CD4-positive, alpha-beta T cell treated with Interleukin-17A for 4 hours (primary cell): ENCODE results near the gene AFAP1L1.
A peak's percentile ranks its signal among the peaks of the same experiment; 100 is the strongest.

Experiments
- DNase-seq: peaks from one replicate; pipeline ENCODE4 v3.0.0-alpha.2; 2020; ENCODE audit warnings: mixed read lengths

AFAP1L1 gene

GRCh38 chr5:149271716-149272563, at the start of gene AFAP1L1:
TSS of gene AFAP1L1 (plus strand) at chr5:149271859. CDS start at chr5:149271969, 110 bp downstream.
- DNase-seq: peak; percentile 36

- DNase-seq: no peak
Measured at GRCh38 chr5:149223081-149223848, 48.4 kb upstream of the AFAP1L1 start.

- no peak for DNase-seq
Measured at GRCh38 chr5:149224282-149224681, 47.4 kb upstream of the AFAP1L1 start.

GRCh38 chr5:149227168-149227826, 44.4 kb upstream of the AFAP1L1 start:
- DNase-seq: no peak

DNA sequence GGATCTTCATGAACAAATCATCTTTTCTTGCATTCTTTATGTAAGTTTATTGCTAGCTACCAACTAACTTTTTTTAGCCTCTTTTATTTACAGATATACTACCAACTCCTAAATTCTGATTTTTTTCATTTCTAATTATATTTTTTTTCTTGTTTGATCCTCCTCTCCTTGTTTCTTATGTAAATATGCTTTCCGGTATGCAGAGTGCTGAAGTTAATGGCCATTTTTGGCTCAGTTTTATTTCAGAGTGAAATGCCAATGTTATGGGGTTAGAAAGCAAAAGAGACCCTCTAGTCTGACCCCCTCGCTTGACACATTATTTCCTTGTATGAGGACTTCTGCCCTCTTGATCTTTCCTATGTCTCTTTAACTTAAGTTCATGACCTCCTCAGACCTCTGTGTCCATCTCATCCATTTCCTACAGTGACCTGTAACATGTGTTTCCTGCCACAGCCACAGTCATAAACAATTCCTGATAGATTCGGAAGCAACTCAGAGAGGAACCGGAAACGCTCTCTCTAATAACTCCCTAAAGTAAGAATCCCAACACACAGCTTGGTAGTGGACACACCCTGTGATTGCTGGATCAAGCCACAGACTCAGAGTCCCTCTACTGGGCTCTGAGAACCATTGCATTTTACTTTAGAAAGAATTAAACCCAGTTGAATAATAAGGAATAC, 42.9 kb upstream of the AFAP1L1 start:
- no peak for DNase-seq

DNA sequence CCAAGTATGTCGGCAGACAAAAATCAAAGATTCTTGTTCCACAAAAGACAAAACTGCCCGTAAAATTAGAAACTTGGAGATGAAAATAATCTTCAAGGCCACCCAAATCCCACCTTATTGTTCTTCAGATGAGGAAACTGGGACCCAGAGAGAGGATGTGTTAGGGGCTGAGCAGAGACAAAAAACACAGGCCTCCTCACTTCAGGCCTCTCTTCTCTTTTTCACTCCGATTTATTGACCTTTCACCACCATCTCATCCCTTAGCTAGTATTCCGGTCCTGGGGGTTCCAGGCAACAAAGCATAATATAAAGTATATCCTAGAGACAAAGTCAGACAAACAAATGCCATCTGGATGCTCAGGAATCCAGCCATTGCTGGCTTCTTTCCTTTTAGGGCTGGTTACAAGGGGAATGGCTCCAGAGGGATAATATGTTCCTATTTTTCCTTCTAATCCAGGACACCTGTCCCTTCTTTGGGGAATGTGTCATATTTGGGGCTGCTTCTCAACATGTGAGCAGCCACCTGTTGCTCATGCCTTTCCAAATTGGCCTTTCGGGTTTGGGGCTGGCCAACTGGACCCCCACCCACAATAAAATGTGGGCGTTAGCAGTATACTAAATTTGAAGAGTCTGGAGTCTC, 42.2 kb upstream of the AFAP1L1 start:
- DNase-seq: no peak

DNA sequence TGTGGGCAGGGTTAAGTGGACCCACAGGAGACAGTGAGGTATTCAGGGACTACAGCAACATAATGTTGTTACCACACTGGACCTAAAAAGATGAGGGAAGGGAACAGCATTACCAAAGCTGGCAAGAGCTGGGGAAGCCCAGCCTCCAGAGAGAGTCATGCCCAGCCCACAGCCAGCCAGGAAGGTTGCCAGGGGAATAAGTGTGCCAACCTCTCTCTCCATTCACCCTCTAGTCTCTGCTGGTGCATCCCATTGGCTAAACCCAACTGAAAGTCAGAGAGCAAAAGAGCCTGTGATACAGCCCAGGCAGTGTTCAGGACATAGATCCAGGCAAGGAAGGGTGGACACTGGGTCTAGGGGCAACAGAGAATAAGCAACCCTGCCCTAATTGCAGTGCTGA, 35.8 kb upstream of the AFAP1L1 start:
- no peak for DNase-seq

GRCh38 chr5:149237662-149238061, 34.0 kb upstream of the AFAP1L1 start:
- no peak for DNase-seq

DNA sequence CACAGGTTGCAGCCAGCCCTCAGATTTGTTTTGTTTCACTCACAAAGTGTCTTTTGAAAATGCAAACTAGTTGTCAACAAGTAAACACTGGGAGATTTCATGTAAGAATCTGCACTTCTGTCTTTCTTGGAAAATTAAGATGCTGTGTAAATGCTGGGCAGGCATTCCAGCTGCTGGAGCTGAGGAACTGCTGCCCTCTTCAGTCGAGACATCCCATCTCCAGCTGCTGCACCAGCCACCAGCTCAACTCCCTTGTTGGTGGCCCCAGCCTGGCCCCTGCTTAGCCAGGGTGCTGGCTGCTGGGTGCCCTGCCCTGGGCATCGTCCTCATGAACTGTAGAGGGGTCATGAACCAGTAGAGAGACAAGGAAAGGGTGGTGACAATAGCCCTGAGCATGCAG, 33.1 kb upstream of the AFAP1L1 start:
- no peak for DNase-seq

GRCh38 chr5:149239917-149240316, 31.7 kb upstream of the AFAP1L1 start:
- no peak for DNase-seq

GRCh38 chr5:149240354-149240998, 31.2 kb upstream of the AFAP1L1 start:
- DNase-seq: peak; percentile 95

DNA sequence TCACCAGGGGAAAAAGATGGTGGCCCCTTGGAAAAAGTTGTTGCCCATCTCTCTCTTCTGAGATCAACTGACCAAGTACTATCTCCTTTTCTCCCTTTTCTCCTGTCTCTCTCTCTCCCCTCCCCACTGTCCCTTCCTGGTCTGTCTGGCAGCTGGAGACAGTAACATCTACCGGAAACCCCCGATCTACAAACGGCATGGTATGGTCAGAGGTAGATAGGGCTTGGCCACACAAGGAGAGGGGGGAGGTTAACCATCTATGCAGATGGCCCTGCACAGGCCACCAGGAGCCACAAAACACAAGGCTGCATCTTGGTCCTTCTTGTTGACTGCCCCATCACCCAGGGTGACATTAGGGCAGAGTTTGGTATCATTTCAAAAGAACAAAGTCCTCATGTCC, 29.3 kb upstream of the AFAP1L1 start:
- no peak for DNase-seq

DNA sequence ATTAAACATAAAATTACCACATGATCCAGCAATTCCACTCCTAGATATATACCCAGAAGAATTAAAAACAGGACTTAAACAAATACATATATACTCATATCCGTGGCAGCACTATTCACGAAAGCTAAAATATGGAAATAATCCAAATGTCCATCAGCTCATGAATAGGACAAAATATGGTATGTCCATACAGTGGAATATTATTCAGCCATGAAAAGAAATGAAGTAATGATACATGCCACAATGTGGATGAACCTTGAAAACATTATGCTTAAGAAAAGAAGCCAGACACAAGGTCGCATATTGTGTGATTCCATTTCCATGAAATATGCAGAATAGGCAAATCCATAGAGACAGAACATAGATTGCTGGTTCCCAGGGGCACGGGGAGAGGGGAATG, 24.8 kb upstream of the AFAP1L1 start:
- no peak for DNase-seq

GRCh38 chr5:149247726-149248125, 23.9 kb upstream of the AFAP1L1 start:
- DNase-seq: no peak

- no peak for DNase-seq
Measured at GRCh38 chr5:149251546-149251945, 20.1 kb upstream of the AFAP1L1 start.

DNA sequence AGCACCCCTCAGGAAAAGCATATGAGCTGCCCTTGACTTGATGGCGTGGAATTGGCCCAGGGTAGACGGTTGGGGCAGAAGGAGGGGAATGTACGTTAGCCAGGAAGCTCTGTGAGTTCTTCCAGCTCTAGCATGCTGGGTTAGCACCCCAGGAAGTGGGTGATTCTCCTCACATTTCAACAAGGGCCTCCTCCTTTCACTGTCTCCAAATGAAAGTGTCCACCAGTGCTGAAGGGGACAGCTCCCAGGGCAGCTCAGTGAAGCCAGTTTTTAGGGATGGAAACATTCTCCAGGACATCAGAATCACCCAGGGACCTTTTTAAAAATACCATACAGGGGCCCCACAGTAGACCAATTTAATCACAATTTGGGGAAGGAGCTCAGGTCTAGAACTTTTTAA, 17.2 kb upstream of the AFAP1L1 start:
- no peak for DNase-seq

DNA sequence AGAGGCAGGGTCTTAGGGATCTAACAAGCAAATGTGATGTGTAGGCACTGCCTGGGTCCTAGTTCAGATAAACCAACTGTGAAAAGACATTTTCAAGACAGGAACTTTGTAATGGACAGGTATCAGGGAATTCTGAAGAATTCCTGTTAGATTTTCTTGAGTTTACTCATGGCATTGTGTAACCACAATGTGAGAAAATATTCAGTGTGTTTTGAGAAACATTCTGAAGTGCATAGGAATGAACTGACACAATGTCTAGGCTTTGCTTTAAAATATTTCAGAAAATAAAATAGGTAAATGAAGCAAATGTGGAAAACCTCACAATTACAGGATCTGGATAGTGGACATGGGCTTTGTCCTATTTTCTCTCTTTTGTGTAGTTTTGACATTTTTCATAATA, 15.2 kb upstream of the AFAP1L1 start:
- no peak for DNase-seq

- no peak for DNase-seq
Measured at GRCh38 chr5:149257131-149257530, 14.5 kb upstream of the AFAP1L1 start.

- DNase-seq: no peak
Measured at GRCh38 chr5:149257889-149258705, 13.6 kb upstream of the AFAP1L1 start.

GRCh38 chr5:149260761-149261160, 10.9 kb upstream of the AFAP1L1 start:
- DNase-seq: no peak

- no peak for DNase-seq
Measured at GRCh38 chr5:149261246-149261645, 10.4 kb upstream of the AFAP1L1 start.
